KMS-11 (cell line): Measurements from ENCODE around the gene GASK1B.

Experiments used
- H2AFZ ChIP-seq: fragments of 200-600 bp; sonication (generic); 2 replicates; pipeline ENCODE4 v1.6.1; 2016; ENCODE audit warnings: antibody characterized with exemption, mixed run types, low read depth
- H3K27ac ChIP-seq: fragments of 200-600 bp; sonication (generic); 2 replicates; pipeline ENCODE4 v1.6.1; 2016; ENCODE audit warnings: mild to moderate bottlenecking, mixed run types
- H3K27me3 ChIP-seq: fragments of 200-600 bp; sonication (generic); 2 replicates; pipeline ENCODE4 v1.6.1; 2017; ENCODE audit warnings: mild to moderate bottlenecking, low read depth, mixed run types, moderate library complexity; ENCODE audit not compliant: insufficient read depth
- H3K36me3 ChIP-seq: fragments of 200-600 bp; sonication (generic); 2 replicates; pipeline ENCODE4 v1.6.1; 2017; ENCODE audit warnings: mild to moderate bottlenecking, mixed run types; ENCODE audit not compliant: insufficient read depth
- H3K4me1 ChIP-seq: fragments of 200-600 bp; sonication (generic); 2 replicates; pipeline ENCODE4 v1.6.1; 2016; ENCODE audit warnings: mild to moderate bottlenecking, low read depth, mixed run types; ENCODE audit not compliant: poor library complexity, severe bottlenecking
- H3K4me2 ChIP-seq: fragments of 200-600 bp; sonication (generic); 2 replicates; pipeline ENCODE4 v1.7.0; 2016; ENCODE audit warnings: mild to moderate bottlenecking, mixed run types
- H3K4me3 ChIP-seq: fragments of 200-600 bp; sonication (generic); IDR thresholded peaks from 2 replicates; pipeline ENCODE4 v1.6.1; 2017; ENCODE audit warnings: low read depth, low read length, mixed read lengths; ENCODE audit not compliant: insufficient read depth
- H3K79me2 ChIP-seq: fragments of 200-600 bp; sonication (generic); 2 replicates; pipeline ENCODE4 v1.6.1; 2016; ENCODE audit warnings: low read depth, mixed run types; ENCODE audit not compliant: insufficient read depth
- H3K9ac ChIP-seq: fragments of 200-600 bp; sonication (generic); 2 replicates; pipeline ENCODE4 v1.6.1; 2016; ENCODE audit warnings: mild to moderate bottlenecking, mixed run types
- H4K20me1 ChIP-seq: fragments of 200-600 bp; sonication (generic); 2 replicates; pipeline ENCODE4 v1.6.1; 2016; ENCODE audit warnings: mild to moderate bottlenecking, mixed run types; ENCODE audit not compliant: insufficient read depth
- CTCF ChIP-seq: fragments of 200-600 bp; sonication (generic); conservative IDR thresholded peaks from 2 replicates; pipeline ENCODE4 v1.6.1; 2017; ENCODE audit warnings: low read depth, mild to moderate bottlenecking, antibody characterized with exemption, low read length, moderate library complexity, mixed read lengths

Gene GASK1B

DNA sequence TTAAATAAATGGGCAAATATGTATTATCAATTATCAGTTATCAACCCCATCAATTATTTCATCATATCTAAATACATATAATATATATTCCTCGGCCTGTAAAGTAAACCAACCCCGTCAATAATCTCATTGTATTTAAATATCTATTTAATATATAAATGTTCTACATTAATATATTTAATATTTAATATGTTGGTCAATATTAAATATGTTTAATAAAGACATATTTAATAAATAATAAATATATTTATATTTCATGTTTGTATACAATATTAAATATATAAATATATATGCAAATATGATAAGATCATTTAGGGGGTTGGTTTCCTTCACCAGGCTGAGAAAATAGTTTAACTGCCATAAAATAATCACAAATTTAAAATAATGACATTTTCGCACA is 31.1 kb upstream of the GASK1B start:
- Histone ChIP-seq H3K4me2 (no peak overlapping the region), H3K9ac (no peak overlapping the region), H3K4me3 (no peak overlapping the region), H3K27me3 (no peaks in the 10 kb centered on the region), H4K20me1 (no peaks in the 10 kb centered on the region), H3K79me2 (no peaks in the 10 kb centered on the region), H3K36me3 (no peaks in the 10 kb centered on the region), H2AFZ (no peak overlapping the region), H3K27ac (no peak overlapping the region), H3K4me1 (no peaks in the 10 kb centered on the region)
- no peak for TF ChIP-seq CTCF

- Histone ChIP-seq H2AFZ (no peak overlapping the region), H3K4me2 (no peak overlapping the region), H3K36me3 (no peaks in the 10 kb centered on the region), H3K9ac (no peak overlapping the region), H3K4me3 (no peak overlapping the region), H4K20me1 (no peaks in the 10 kb centered on the region), H3K79me2 (no peaks in the 10 kb centered on the region), H3K4me1 (no peaks in the 10 kb centered on the region), H3K27me3 (no peaks in the 10 kb centered on the region), H3K27ac (no peak overlapping the region)
- TF ChIP-seq CTCF, result no peak
Observed at GRCh38 chr4:158203436-158203835, 30.6 kb upstream of the GASK1B start.

DNA sequence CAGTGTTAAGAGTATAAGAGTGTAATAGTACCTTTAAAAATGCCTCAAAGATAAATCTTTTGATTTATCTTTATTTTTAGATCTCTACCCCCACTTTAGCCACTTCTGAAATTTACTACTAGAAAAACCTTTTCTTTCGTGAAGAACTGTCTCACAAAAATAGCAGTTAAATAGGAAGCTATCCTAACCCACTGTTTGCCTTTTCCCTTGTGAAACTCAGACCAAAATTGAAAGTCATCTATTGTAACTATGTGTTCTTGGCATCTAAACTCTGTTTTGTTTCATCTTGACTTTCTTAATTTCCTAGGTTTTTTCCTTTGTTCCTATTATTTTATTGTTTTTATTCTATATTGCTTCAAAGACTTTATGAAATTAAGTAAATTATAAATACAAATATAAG is 29.7 kb upstream of the GASK1B start:
- Histone ChIP-seq H3K9ac (no peak overlapping the region), H3K27ac (no peak overlapping the region), H3K36me3 (no peaks in the 10 kb centered on the region), H3K4me1 (no peaks in the 10 kb centered on the region), H2AFZ (no peak overlapping the region), H3K27me3 (no peaks in the 10 kb centered on the region), H4K20me1 (no peaks in the 10 kb centered on the region), H3K4me3 (no peak overlapping the region), H3K79me2 (no peaks in the 10 kb centered on the region), H3K4me2 (no peak overlapping the region)
- no peak for TF ChIP-seq CTCF

DNA sequence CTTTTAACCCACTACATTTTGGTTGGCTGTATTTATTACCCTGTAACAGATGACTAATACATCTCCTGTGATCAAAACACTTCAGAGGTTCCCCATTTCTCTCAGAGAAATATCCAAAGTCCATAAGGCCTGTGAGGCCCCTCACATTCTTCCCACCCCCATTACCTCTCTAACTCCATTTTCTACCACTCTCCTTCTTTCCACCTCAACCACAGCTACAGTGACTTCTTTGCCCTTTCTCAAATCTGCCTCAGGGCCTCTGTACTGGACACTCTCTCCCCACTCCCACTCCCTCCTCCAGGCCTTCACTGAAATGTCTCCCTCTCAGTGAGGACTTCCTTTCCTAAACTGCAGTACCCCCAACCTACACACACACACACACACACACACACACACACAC is 29.1 kb upstream of the GASK1B start:
- no peak overlapping the region for H3K4me2 ChIP-seq
- no peaks in the 10 kb centered on the region for H3K79me2 ChIP-seq
- H4K20me1 ChIP-seq, result no peaks in the 10 kb centered on the region
- no peaks in the 10 kb centered on the region for H3K4me1 ChIP-seq
- no peak overlapping the region for H3K27ac ChIP-seq
- no peaks in the 10 kb centered on the region for H3K36me3 ChIP-seq
- TF ChIP-seq CTCF, result no peak
- no peak overlapping the region for H3K4me3 ChIP-seq
- no peak overlapping the region for H3K9ac ChIP-seq
- H2AFZ ChIP-seq, result no peak overlapping the region
- no peaks in the 10 kb centered on the region for H3K27me3 ChIP-seq

- no peaks in the 10 kb centered on the region for H3K79me2 ChIP-seq
- H3K27ac ChIP-seq, result no peak overlapping the region
- no peak overlapping the region for H2AFZ ChIP-seq
- H3K4me2 ChIP-seq, result no peak overlapping the region
- no peak overlapping the region for H3K4me3 ChIP-seq
- TF ChIP-seq CTCF, result no peak
- no peaks in the 10 kb centered on the region for H3K4me1 ChIP-seq
- no peaks in the 10 kb centered on the region for H4K20me1 ChIP-seq
- no peaks in the 10 kb centered on the region for H3K27me3 ChIP-seq
- H3K36me3 ChIP-seq, result no peaks in the 10 kb centered on the region
- no peak overlapping the region for H3K9ac ChIP-seq
Observed at GRCh38 chr4:158201322-158201721, 28.5 kb upstream of the GASK1B start.
